HG02973 (cell line): ENCODE measurements around the gene PPP1R36.

Source experiments
- ATAC-seq: cut with Tn5 transposase; IDR thresholded peaks from one replicate; pipeline ENCODE4 v1.9.1; 2021; ENCODE audit warnings: moderate library complexity; ENCODE audit not compliant: unreplicated experiment

Gene PPP1R36, protein sequence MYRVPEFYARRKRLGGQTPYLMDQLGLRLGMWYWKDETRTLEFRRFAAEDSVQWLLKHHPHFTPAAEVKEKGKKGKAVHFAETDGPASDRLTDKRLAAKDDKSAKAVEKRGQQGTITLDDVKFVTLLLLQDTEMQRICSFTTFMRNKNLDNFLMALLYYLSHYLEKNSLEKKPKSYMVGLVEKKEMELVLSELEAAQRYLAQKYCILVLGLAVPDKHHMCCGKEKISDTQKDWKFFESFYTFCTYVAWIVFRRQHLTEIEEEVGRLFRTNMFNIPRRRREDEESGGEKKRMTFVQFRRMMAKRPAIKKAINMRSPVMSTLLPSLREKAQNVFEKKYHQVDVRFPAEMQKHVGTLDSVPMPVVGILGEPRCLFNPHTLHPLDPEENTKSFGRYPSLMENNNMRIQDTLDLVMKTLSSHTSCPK

DNA sequence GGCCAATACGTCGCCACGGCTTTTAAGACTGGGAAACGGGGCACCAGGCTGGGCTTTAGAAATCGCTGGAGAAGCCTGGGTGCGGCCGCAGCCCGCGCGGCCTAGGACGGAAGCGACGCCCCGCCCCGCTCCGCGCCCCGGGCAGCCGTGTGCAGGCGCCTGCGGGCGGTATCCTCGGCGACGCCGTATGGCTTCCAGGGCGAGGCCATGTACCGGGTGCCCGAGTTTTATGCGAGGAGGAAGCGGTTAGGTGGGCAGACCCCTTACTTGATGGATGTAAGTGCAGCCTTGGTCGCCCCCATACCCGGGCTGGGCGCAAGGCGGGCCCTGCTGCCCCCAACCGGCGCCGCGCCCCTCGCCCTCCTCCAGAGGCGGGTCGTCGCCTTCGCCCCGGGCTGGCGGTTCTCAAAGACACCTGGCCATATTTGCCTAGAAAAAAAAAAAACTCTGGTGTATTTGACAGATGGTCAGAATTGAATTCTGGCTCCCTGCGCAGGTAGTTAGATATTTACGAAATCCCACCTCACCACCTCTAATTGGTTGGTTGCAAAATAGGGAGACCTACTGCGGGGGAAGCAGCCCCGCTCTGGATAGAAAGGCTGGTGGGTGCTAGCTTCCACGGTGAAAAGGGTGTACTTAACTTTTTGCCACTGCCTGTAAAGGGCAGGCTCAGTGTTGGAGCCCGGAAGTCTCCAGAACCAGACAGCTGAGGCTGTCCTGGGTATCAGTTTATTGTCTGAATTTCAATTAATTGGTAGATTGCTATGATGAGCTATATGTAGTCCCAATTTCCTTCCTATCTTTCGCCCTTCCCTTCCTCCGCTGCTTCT, at the start of gene PPP1R36:
TSS of gene PPP1R36 (plus strand) at position 171 of the 830 bp plus-strand sequence. CDS start at position 208, 37 bp downstream.
- no peak for ATAC-seq

DNA sequence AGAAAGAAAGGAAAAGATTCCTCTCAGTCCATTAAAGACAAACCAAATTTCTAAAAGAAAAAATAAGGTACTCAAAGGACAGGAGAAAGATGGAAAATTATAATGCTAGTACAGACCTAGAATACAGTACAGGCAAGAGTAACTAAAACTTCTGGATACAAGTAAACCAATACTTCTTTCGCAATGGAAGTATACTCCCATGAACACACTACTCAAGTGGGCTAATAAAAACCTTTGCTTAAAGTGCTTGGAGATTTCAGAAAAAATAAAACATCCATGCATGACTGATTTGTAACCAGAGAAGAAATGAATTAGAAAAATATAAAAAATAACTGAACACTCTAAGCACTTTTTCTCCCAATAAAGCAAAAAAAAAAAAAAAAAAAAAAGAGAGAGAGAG, 49.7 kb upstream of the PPP1R36 start:
- ATAC-seq = no peak

DNA sequence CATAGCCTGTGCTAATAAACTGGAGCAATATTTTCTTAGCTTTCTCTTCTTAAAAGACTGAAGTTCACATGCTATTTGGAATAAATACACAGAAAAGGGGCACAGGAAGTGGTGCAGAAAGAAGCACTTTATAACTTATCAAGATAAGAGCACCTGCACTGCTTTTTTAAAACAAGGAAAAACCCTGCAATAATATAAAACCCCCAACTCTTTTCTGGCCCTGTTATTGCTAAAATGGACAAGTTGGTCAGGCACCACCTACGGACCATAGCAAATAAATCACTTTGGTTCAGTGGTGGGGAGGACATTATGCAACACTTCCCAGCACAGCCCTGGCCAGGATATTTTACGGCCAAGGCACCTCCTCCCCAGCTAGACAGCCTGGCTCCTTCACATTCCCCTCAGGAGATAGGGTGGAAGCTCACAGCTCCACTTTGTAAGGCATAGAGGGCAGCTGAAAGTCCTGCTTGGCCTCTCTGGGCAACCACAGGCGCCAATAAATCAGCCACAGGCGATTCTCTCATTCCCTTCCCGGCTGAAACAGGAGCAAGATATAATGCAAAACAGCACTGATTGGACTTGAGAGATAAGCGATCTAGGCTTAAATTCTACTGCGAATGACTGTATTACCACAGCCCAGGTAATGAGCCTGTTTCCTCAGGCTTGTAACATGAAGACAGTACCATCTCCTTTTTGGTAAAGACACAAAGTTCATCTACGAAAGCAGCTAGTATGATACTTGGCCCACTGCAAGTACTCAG, 48.2 kb upstream of the PPP1R36 start:
- no peak for ATAC-seq

DNA sequence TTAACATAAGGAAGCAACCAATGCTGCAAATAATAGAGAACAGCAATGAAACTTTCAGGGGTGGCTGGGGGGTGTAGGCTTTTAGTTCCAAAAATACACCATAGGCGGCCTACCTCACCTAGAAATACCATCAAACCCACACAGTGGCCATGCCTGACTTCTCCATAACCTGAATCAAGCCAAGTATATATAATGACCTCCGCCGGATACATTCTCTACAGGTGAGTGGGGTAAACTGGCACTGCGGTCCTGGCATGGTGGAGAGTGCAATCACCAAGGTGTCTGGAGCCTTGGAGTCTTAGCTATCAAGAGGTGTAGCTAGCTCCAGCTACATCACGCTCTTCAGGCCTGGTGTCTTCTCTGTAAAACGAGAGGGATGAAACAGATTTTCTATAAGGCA, 47.3 kb upstream of the PPP1R36 start:
- ATAC-seq = no peak

DNA sequence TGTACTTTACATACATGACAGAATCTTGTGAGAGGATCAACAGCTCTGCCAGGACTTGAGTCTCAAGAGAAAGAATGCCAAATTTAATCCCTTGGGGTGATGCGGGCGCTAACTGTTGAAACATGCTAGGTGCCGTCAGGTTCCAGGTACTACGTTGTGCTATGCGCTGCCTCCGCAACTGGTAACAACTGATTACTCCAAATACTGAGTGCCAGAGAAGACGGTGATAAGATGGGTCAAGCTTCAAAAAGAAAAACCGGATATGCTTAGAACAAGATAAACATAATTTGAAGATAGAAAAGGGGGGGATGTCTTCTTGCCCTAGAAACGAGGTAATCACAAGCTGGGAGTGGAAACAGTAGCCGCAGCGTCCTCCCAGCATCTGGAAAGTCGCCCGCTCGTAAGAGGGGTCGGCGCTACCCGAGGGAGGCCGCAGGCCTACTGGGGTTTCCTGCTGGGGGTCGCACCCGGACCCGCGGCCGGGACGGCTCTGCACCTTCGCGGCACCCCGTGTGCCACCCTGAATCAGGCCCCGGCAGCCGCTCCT, 46.8 kb upstream of the PPP1R36 start:
- no peak for ATAC-seq

DNA sequence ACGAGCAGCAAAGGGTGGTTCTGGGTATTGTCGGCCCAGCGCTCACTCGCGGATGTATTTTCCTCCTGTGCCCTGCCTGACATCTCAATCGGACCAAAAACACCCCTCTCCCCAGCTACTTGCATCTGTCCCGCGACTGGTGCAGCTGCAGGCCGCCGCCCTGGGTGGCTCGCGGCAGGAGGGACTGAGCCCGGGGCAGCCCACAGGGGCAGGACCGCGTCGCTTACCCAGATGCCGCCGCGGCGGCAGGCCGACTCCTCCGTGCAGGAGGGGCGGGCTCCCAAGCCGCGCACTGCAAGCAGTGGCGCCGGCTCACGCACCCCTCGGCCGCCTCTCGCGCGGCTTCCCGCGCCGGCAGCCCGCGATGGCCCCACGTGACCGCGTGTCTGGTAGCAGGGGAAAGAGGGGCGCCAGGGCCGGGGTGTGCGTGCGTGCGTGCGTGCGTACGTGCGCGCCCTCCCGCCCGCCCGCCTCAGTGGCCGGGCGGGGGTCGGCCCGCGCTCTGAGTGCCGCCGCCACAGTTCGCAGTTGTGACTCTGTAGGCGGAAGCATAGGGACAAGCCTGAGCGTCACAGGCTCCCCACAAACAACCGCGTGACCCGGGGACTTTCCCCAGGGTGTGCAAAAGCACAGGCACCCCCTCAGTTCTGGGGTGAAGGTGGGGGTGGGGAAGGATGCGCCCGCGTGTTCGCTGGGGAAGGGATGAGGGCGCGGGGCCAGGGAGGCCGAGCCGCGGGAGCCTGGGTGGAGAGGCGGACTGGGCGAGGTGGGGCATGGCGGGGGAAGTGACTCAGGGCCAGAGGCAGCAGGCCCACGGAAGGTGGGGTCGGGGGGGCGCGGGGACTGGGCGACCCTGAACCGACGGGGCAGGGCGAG, 46.1 kb upstream of the PPP1R36 start, which contains the start of gene ZBTB25:
TSS of gene ZBTB25 (minus strand) at position 405 of the 876 bp plus-strand sequence. CDS start 13,305 bp downstream, outside the sequence.
- peak; percentile 51 for ATAC-seq

DNA sequence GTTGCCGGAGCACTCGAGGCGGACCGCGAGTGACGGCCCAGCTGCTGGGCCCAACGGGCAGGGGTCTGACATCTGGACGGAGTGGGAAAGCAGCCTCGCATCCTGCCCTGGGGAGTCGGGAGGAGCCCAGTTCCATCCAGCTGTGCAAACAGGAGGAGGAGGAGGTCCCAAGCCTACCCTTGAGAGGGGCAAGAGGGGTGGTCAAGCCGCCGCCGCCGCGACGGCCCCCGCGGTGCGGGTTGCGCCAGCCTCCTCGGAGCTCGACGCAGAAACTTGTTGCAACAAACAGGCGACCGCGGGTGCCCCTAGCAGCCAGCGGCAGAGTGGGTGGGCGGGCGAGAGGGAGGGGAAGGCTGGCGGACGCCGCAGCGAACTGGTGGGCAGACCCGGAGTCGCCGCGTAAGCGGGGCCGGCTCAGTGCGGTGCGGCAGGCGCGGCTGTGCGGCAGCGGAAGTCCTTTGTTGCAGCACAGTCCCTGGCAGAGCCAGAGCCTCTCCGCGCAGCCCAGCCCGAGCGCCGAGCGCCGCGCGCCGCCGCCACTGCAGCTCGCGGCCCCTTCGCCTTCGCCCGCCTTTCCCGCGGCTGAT, 45.4 kb upstream of the PPP1R36 start, which contains the start of gene ZBTB1:
TSS of gene ZBTB1 (plus strand) at position 461 of the 587 bp plus-strand sequence. CDS start 16,735 bp downstream, outside the sequence.
- ATAC-seq = peak; percentile 23

DNA sequence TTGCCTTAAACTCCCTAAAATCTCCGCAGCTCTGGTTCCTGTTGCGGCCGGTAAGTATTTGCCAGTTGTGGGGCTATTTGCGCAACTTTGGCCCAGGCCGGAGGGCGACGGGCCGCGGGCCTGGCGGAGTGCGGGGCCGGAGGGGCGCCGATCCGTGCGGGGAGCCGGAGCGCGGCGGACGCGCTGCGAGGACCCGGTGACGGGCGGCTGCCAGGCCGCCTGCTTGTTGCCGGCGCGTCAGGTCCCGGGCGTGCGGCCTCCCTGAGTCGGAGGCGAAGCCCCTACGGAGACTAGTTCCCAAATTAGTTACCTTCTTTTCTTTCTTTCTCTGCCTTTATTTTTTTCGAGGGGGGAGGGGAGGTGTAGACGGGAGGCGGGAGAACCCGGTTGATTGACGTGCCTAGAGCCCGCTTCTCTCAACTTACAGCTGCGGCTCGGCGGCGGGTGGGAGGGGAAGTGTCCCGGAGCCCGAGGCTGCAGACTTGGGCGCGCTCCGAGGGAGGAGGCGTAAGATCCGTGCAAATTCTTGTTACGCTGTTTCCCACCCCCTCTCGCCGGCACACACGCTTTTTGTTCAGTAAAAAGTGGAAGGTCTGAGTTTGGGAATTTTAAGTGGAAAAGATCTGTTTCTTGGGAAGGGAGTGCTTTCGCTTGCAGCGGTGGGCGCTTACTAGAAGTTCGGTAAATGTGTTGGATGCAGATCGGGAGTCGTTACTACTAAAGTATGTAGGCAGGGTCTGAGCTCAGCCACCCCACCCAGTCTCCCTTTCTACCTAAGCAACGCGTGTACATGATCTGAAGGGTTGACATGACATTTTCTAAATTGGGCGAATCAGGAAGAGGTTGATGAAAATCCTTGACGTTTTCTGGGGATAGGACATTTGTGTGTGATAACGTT, 44.6 kb upstream of the PPP1R36 start:
- ATAC-seq = peak; percentile 26

DNA sequence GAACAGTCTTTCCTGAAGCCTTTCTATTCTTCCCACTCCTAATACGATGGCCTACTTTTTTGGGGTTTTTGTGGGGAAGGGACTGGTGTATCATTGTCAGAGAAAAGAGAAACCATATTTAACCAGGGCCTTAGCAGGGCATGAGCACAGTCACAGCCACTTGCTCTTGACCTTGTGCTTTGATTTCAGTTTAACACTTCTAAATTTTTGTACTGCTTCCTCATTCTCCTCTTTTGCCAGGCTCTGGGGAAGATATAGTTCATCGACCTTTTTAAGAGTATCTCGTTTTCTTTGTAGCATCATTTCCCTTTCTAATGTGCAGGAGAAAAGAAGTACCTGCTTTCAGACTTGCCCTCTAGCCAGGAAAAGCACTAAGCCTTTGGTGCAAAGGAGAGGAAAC, 43.0 kb upstream of the PPP1R36 start:
- no peak for ATAC-seq

DNA sequence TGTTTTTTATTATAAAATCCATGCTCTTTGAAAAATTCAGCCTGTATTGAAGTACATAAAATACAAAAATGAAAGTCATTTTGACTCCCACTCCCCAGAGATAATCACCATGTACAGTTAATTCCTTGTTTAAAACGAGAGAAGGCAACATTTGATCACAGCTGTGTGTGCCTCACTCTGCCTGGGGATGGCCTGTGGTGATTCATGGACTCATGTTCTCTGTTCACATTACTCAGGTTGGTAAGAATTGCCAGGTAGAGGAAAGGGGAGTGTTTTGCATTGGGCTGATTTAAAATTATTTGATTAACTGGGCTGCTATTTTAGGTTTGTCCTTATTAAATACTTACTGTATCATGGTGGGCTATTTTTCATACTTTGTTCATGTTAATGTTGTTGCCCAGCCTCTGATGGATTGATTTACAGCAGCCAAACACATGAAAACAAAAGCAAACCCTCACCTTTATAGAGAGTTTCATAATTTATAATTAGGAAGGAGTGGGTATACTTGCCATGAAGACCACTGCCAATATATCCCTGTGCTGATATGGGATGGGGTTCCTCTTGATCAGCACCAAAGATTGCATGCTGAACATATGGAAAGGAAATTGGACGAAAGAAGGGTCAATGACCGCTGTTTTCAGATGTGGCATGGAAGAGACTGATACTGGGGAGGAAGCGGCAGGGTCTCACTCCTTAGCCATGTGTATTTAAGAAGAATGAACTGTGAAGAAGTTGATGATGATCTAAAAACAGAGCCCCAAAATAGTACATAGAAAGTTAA, 42.2 kb upstream of the PPP1R36 start:
- ATAC-seq = no peak

DNA sequence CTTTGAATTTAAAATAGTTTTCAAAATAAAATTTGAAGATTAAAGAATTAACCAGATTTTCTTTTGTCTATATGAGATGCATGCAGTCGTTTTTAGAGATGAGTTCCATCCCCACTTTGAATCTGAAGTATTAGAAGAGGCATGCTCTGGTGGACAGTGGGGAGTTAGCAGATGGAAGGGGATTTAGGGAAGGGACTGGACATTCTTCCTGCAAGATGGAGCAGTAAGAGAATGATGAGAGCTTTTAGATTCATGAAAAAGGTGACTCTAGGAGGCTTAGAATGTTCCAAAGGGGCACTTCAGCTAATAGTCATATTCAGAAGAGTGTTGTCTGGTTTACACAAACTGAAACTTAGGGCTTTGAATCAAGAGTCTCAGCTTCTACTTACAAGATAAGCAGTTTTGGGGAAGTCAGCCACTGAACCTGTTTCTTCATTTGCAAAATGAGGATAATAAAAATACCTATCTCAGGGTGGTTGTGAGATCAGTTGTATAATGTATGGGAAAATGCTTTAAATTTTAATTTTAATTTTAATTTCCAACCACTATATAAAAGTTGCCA, 41.5 kb upstream of the PPP1R36 start:
- no peak for ATAC-seq

DNA sequence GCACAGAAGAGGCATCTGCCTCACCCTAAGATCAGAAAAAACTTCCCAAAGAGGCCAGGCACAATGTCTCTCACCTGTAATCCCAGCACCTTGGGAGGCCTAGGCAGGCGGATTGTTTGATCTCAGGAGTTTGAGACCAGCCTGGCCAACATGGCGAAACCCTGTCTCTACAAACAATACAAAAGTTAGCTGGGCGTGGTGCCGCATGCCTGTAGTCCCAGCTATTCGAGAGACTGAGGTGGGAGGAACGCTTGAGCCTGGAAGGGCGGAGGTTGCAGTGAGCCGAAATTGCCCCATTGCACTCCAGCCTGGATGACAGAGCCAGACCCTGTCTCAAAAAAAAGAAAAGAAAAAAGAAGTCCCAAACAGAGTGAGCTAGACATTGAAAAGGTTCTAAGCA, 40.7 kb upstream of the PPP1R36 start:
- ATAC-seq = no peak

DNA sequence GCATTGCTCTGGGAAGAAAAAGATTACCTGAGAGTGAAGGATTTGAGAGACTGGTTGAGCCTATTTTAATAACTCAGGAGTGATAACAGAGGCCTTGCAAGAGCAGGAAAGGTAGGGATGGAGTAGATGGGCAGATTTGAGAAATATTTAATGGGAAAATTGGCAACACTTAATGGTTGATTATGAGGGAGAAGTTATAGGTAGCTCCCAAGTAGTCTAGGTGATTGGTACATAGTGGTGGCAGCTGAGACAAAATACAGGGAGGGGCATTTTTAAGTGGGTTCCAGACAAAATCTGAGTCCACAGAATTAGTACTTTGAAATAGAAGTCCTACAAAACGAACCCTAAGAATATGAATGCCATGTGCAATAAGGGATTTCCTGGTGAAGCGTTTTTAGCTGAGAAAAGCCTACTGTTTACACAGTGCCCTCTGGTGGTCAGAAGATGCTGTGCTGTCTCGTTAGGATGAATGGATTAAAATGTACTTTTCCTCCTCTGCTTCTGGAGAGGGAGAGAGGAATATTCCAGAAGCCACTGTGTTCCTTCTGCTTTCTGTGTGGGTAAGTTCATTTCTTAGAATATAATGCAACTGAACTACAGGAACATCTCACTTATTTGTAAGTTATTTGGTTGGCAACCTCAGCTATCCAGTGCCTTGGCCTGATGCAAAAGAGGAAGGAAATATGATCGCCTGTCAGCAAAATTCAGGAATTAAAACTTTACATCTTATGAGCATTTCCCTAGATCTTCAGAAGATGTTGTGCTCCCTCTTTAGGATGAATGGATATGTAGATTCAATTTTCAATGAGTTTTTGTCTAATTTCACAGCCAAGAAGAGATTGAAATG, 38.7 kb upstream of the PPP1R36 start:
- no peak for ATAC-seq

DNA sequence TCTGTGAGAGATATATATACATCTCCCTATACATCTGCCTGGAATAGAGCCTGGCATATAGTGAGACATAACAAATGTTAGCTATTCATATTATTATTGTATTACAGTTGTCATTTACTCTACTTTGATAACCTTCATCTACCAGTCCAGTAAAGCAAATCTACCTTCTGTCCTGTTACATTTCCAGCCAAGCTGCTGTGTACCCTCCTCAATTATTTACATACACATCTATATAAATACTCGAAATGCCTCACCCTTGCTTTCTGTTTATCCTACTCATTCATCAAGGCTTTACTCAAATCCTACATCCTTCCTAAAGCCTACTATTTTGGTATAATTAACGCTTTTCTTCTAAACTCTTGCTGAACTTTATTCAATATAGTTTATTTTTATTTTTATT, 36.5 kb upstream of the PPP1R36 start:
- no peak for ATAC-seq

DNA sequence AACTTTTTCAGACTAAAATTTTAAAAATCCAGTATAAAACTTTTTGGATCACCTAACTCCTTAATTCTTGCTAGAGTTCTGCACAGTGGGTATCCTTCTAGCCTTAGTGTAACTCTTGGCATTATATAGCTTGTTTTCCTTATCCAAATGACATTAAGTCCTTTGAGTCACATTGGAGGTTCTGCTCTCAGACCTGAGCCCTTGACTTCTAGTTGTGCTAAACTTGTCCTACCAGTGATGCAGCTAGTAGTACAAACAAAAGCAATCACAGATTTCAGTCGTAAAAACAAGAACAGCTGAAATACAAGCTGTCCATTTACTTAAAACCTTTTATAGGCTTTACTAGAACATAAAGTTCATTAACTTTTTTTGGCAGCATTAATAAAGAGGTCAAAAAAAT, 34.7 kb upstream of the PPP1R36 start:
- no peak for ATAC-seq

DNA sequence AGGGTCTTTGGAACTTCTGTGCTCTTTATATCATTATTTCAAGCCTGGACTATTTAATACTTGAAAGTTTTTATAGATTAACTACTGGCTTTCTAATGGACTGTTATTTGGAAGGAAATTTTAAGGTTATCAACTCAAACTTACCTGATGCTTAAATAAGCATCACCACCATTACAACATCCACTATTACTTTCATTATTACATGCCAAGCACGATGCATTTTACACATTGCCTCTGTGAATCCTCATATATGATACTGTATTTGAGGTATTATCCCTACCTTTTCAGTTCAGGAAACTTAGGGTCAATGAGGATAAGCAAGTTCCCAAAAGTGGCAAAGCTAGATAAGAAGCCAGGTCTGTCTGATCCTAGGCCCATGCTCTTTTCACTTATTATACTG, 32.8 kb upstream of the PPP1R36 start:
- ATAC-seq = no peak
